GM20000 (cell line): Measurements from ENCODE around the gene KDM6B.

Source experiments
- DNase-seq: peaks from one replicate; pipeline ENCODE4 v3.0.0; 2012; ENCODE audit warnings: low spot score
- CTCF ChIP-seq: IDR thresholded peaks from 2 replicates; pipeline ENCODE4 v1.5.1; 2012; ENCODE audit warnings: mild to moderate bottlenecking, control low read depth; ENCODE audit errors: extremely low read depth, missing control alignments

The KDM6B gene

GRCh38 chr17:7823581-7824001 lies 10.4 kb upstream of the KDM6B start:
- TF ChIP-seq CTCF, result no peak
- no peak for DNase-seq

DNA sequence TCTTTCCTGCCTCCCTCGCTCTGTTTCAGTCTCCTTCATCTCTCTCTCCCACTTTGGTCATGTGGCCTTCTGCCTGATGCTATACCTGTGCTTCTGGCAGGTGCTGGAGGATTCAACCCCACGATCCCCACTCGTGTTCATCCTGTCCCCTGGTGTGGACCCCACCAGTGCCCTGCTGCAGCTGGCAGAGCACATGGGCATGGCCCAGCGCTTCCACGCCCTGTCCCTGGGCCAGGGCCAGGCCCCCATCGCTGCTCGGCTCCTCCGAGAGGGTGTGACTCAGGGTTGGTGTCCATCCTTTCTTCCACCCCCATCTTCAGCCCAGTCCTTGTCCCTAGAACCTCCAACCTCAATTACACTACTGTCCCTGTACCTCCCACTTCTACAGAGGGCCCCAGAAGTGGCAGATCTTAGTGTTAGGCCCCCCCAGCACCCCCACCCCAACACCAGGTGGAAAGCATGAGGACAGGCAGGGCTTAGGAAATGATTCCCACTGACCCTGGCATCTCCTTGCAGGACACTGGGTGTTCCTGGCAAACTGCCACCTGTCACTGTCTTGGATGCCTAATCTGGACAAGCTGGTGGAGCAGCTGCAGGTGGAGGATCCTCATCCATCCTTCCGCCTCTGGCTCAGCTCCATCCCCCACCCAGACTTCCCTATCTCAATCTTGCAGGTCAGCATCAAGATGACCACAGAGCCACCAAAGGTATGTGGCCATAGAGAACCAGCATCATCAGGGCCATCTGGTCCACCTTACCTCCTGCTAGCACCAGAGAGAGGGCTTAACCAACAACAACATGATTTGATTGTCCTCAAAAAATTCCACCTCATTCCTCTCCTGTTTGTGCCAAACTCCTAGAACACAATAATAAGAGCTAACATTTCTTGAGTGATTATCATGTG lies 9.7 kb upstream of the KDM6B start:
- no peak for DNase-seq
- TF ChIP-seq CTCF, result no peak

DNA sequence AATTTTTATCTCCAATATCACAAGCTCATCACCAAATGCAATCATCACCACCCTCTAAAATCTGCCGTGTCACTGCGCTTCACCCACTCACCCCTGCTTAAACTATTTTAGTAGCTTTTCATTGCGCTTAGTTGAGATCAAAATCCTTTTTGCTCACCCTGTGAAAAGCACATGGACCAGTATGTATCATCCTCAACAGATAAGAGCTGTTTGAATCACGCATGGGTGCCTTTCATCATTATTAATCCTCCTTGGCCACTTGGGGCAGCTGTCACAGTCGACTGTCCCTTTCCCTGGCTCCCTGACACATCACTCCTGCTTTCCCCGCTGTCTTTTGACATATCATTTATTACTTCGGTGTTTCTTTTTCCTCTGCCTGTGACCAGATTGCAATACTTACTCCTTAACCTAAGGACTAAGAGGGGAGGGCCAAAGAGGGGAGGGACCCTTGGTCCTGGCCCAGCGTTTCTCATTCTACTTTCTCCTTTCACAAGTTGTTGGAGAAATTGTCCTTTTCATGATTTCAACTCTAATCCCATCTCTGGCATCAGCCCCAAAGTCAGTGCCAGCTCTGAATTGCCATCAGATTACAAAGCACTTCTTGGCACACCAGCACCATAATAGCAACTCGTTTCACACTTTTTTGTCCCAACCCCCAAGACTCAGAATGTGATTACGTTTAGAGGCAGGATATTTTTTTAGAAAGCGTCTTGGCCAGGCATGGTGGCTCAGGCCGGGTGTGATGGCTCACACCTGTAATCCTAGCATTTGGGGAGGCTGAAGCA lies 8.6 kb upstream of the KDM6B start:
- DNase-seq, result no peak

GRCh38 chr17:7830616-7831015 lies 3.4 kb upstream of the KDM6B start:
- TF ChIP-seq CTCF, result no peak
- no peak for DNase-seq

More for the DNA sequence above, 8.6 kb upstream of the KDM6B start:
- no peak for TF ChIP-seq CTCF

GRCh38 chr17:7831233-7831632 lies 2.8 kb upstream of the KDM6B start:
- DNase-seq, result no peak
- TF ChIP-seq CTCF, result no peak

GRCh38 chr17:7832431-7832830 lies 1.6 kb upstream of the KDM6B start:
- DNase-seq, result no peak
- TF ChIP-seq CTCF, result no peak
